OCI-LY7 (cell line): ENCODE results near the gene STXBP2.

Experiments
- EZH2phosphoT487 ChIP-seq: fragments of 200-600 bp; sonication (generic); IDR thresholded peaks from 2 replicates; pipeline ENCODE4 v1.6.1; 2018; ENCODE audit warnings: low read depth, borderline replicate concordance, mild to moderate bottlenecking, mixed run types, antibody characterized with exemption, low read length, moderate library complexity, mixed read lengths
- TF ChIP-seq, protein P1 (sequence below): fragments of 200-600 bp; sonication (generic); conservative IDR thresholded peaks from 2 replicates; pipeline ENCODE4 v1.5.1; 2014; ENCODE audit warnings: mild to moderate bottlenecking, antibody characterized with exemption, low read length, moderate library complexity, mixed read lengths

DNA sequence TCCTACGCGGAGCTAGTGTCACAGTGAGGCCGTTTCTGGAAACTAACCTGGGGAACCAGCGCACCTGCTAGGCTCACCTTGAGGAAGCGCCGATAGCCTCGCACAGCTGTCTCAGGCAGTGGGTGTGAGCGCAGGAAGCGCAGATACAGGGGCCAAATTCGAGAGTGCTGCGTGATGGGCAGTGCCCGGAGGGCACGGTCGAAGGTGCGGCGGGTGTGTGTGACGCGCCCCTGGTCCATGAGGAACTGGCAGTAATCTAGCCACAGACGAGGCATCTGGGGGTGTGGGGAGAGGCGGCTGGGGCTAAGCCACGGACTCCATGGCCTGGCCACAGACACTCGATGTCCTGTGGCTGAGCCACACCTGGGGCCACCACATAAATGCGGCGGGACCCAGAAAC lies 9.7 kb upstream of the STXBP2 start:
- TF ChIP-seq, protein P1, sequence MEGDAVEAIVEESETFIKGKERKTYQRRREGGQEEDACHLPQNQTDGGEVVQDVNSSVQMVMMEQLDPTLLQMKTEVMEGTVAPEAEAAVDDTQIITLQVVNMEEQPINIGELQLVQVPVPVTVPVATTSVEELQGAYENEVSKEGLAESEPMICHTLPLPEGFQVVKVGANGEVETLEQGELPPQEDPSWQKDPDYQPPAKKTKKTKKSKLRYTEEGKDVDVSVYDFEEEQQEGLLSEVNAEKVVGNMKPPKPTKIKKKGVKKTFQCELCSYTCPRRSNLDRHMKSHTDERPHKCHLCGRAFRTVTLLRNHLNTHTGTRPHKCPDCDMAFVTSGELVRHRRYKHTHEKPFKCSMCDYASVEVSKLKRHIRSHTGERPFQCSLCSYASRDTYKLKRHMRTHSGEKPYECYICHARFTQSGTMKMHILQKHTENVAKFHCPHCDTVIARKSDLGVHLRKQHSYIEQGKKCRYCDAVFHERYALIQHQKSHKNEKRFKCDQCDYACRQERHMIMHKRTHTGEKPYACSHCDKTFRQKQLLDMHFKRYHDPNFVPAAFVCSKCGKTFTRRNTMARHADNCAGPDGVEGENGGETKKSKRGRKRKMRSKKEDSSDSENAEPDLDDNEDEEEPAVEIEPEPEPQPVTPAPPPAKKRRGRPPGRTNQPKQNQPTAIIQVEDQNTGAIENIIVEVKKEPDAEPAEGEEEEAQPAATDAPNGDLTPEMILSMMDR: no peak
- no peak for TF ChIP-seq EZH2phosphoT487
